ENCODE data around the gene SLC6A8. TPM values are rescaled to one million over a fixed set of nuclear protein-coding genes. Genes with fewer than 3 reads are reported as not detected.

Gene SLC6A8
- total and polyA plus RNA-seq, 2 donors (not counting 1 experiment from before 2014, with no cell fraction given) = 0.49 to 2.9 TPM

GRCh38 chrX:153644356-153645125, 43.2 kb upstream of the SLC6A8 start:
- Histone ChIP-seq H3K4me1 (ENCODE audit: control insufficient read depth in 2 of 2, insufficient read depth in 2 of 2, low read length in 2 of 2) (peaks cover 17 to 31% of the 10 kb centered on the region in 2 donors), H3K27ac (ENCODE audit: low read length in 2 of 2) (no peak overlapping the region), H3K4me2 (replicated peaks; ENCODE audit: low read depth, low read length, poor library complexity, severe bottlenecking) (peak overlapping the region; percentile 19), H3K9me3 (ENCODE audit: control extremely low read depth in 1 of 3, control insufficient read depth in 2 of 3, insufficient read depth in 1 of 3, low read length in 2 of 3) (no peaks in the 10 kb centered on the region), H3K9ac (ENCODE audit: low read length) (no peak overlapping the region), H4K20me1 (ENCODE audit: control insufficient read depth, insufficient read depth, low read length, poor library complexity, severe bottlenecking) (no peaks in the 10 kb centered on the region), H2AFZ (ENCODE audit: insufficient read depth, low read depth, low read length, poor library complexity, severe bottlenecking) (no peak overlapping the region), H3K27me3 (replicated peaks in 1 of 4; ENCODE audit: control extremely low read depth in 1 of 4, control insufficient read depth in 3 of 4, insufficient read depth in 4 of 4, low read length in 3 of 4) (peaks cover 0 to 75% (median 15%) of the 10 kb centered on the region in 4 experiments), H3K79me2 (ENCODE audit: control insufficient read depth, insufficient read depth, low read length) (no peaks in the 10 kb centered on the region), H3K36me3 (replicated peaks in 1 of 2; ENCODE audit: control extremely low read depth in 1 of 2, control insufficient read depth in 1 of 2, extremely low read depth in 1 of 2, insufficient read depth in 2 of 2, low read length in 1 of 2) (no peaks in the 10 kb centered on the region), H3K4me3 (ENCODE audit: control extremely low read depth in 1 of 5, extremely low read depth in 1 of 5, insufficient read depth in 1 of 5, low read depth in 2 of 5, low read length in 4 of 5) (no peak overlapping the region)
- intact Hi-C loops (cut with micrococcal nuclease) = loop anchor here (5.0 kb wide), 1 partner anchor 32 kb away; no protein-coding TSS in a partner anchor
- TF ChIP-seq EZH2 (IDR thresholded peaks at IDR 0.05; ENCODE audit: borderline replicate concordance, insufficient read depth, low read depth, low read length, poor library complexity, severe bottlenecking) (no peak), CTCF (IDR thresholded peaks at IDR 0.05) (no peak)
- peaks cover 18% of the 10 kb centered on the region for H3K4me1 Mint-ChIP-seq
- CTCF ChIA-PET = interaction anchor here (0.9 to 1.4 kb wide), 3 partner anchors 9 to 704 kb away, joined by 3 to 5 read pairs (median 3); no protein-coding TSS in a partner anchor
- peak overlapping the region; percentile 10 for H3K4me3 Mint-ChIP-seq
- POLR2A ChIA-PET = no interaction called here
- WGBS (ENCODE audit: insufficient coverage) = 6% methylated on average over 19 of the region's 46 CpGs
- H3K27ac Mint-ChIP-seq = no peak overlapping the region
- no peaks in the 10 kb centered on the region for H3K9me3 Mint-ChIP-seq (ENCODE audit: insufficient read depth)
- ATAC-seq (ENCODE audit: low read depth) (no peak), DNase-seq (peak; percentile 12)
- H3K27me3 Mint-ChIP-seq = peaks cover 17% of the 10 kb centered on the region

GRCh38 chrX:153645151-153645550, 42.6 kb upstream of the SLC6A8 start:
- Histone ChIP-seq H3K4me2 (replicated peaks; ENCODE audit: low read depth, low read length, poor library complexity, severe bottlenecking) (no peak overlapping the region), H3K4me3 (ENCODE audit: control extremely low read depth in 1 of 5, extremely low read depth in 1 of 5, insufficient read depth in 1 of 5, low read depth in 2 of 5, low read length in 4 of 5) (no peak overlapping the region), H4K20me1 (ENCODE audit: control insufficient read depth, insufficient read depth, low read length, poor library complexity, severe bottlenecking) (no peaks in the 10 kb centered on the region), H3K27ac (ENCODE audit: low read length in 2 of 2) (no peak overlapping the region), H3K36me3 (replicated peaks in 1 of 2; ENCODE audit: control extremely low read depth in 1 of 2, control insufficient read depth in 1 of 2, extremely low read depth in 1 of 2, insufficient read depth in 2 of 2, low read length in 1 of 2) (no peaks in the 10 kb centered on the region), H3K9ac (ENCODE audit: low read length) (no peak overlapping the region), H3K4me1 (ENCODE audit: control insufficient read depth in 2 of 2, insufficient read depth in 2 of 2, low read length in 2 of 2) (peaks cover 17 to 31% of the 10 kb centered on the region in 2 donors), H3K79me2 (ENCODE audit: control insufficient read depth, insufficient read depth, low read length) (no peaks in the 10 kb centered on the region), H3K27me3 (replicated peaks in 1 of 4; ENCODE audit: control extremely low read depth in 1 of 4, control insufficient read depth in 3 of 4, insufficient read depth in 4 of 4, low read length in 3 of 4) (peaks cover 0 to 70% (median 15%) of the 10 kb centered on the region in 4 experiments), H3K9me3 (ENCODE audit: control extremely low read depth in 1 of 3, control insufficient read depth in 2 of 3, insufficient read depth in 1 of 3, low read length in 2 of 3) (no peaks in the 10 kb centered on the region), H2AFZ (ENCODE audit: insufficient read depth, low read depth, low read length, poor library complexity, severe bottlenecking) (no peak overlapping the region)
- CTCF ChIA-PET = interaction anchor here (0.9 to 1.4 kb wide), 3 partner anchors 8 to 704 kb away, joined by 3 to 5 read pairs (median 3); no protein-coding TSS in a partner anchor
- 44% methylated on average over 2 of the region's 6 CpGs for WGBS (ENCODE audit: insufficient coverage)
- H3K9me3 Mint-ChIP-seq (ENCODE audit: insufficient read depth) = no peaks in the 10 kb centered on the region
- H3K4me1 Mint-ChIP-seq = peaks cover 18% of the 10 kb centered on the region
- peaks cover 17% of the 10 kb centered on the region for H3K27me3 Mint-ChIP-seq
- TF ChIP-seq CTCF (IDR thresholded peaks at IDR 0.05) (no peak), EZH2 (IDR thresholded peaks at IDR 0.05; ENCODE audit: borderline replicate concordance, insufficient read depth, low read depth, low read length, poor library complexity, severe bottlenecking) (no peak)
- POLR2A ChIA-PET = no interaction called here
- ATAC-seq (ENCODE audit: low read depth) (no peak), DNase-seq (no peak)
- intact Hi-C loops (cut with micrococcal nuclease) = loop anchor here (5.0 kb wide), 1 partner anchor 33 kb away; no protein-coding TSS in a partner anchor
- no peak overlapping the region for H3K4me3 Mint-ChIP-seq
- no peak overlapping the region for H3K27ac Mint-ChIP-seq

All from B cell (primary cell).